HepG2 (cell line): ENCODE measurements around the gene FIS1. TPM values are rescaled to one million over a fixed set of nuclear protein-coding genes. Genes with fewer than 3 reads are reported as not detected.
A peak's percentile ranks its signal among the peaks of the same experiment; 100 is the strongest.

Experiments
- ARNT ChIP-seq: fragments of 450-650 bp; IDR thresholded peaks from 2 replicates; pipeline ENCODE4 v1.6.1; 2017
- ARNTL ChIP-seq: sonication (generic); formaldehyde crosslinking; IDR thresholded peaks from 2 replicates; pipeline ENCODE4 v1.4.0; 2020; ENCODE audit warnings: mild to moderate bottlenecking, missing genetic modification reagents
- ATF1 ChIP-seq: IDR thresholded peaks from 2 replicates; pipeline ENCODE4 v1.6.1; 2016; ENCODE audit warnings: mild to moderate bottlenecking, control low read depth
- ATF3 ChIP-seq: sonication (generic); formaldehyde crosslinking; IDR thresholded peaks from 2 replicates; pipeline ENCODE4 v1.4.0; 2020; ENCODE audit warnings: missing genetic modification reagents
- DNMT3B ChIP-seq: conservative IDR thresholded peaks from 2 replicates; pipeline ENCODE4 v1.6.1; 2016; ENCODE audit warnings: missing biosample characterization, control low read depth
- EZH2 ChIP-seq: conservative IDR thresholded peaks from 2 replicates; pipeline ENCODE4 v1.6.1; 2012; ENCODE audit warnings: mild to moderate bottlenecking, low read depth, low read length, moderate library complexity
- GTF2F1 ChIP-seq: fragments of 150-350 bp; IDR thresholded peaks from 2 replicates; pipeline ENCODE4 v1.6.1; 2014; ENCODE audit warnings: low read length
- ISX ChIP-seq: sonication (generic); formaldehyde crosslinking; conservative IDR thresholded peaks from 2 replicates; pipeline ENCODE4 v1.5.0; 2020; ENCODE audit warnings: missing genetic modification reagents
- KDM1A ChIP-seq: IDR thresholded peaks from 2 replicates; pipeline ENCODE4 v1.6.1; 2016; ENCODE audit warnings: missing compliant biosample characterization
- KDM2A ChIP-seq: sonication (generic); formaldehyde crosslinking; IDR thresholded peaks from 2 replicates; pipeline ENCODE4 v1.4.0; 2020; ENCODE audit warnings: low read depth, missing genetic modification reagents, borderline replicate concordance
- MEF2D ChIP-seq: sonication (generic); formaldehyde crosslinking; IDR thresholded peaks from 2 replicates; pipeline ENCODE4 v1.5.1; 2020; ENCODE audit warnings: mild to moderate bottlenecking, missing genetic modification reagents
- NFKB2 ChIP-seq: sonication (generic); formaldehyde crosslinking; IDR thresholded peaks from 2 replicates; pipeline ENCODE4 v1.4.0; 2020; ENCODE audit warnings: missing genetic modification reagents, borderline replicate concordance
- NPAS2 ChIP-seq: sonication (generic); formaldehyde crosslinking; IDR thresholded peaks from 2 replicates; pipeline ENCODE4 v1.8.0; 2022; ENCODE audit warnings: mild to moderate bottlenecking, missing genetic modification reagents, borderline replicate concordance
- THAP7 ChIP-seq: sonication (generic); formaldehyde crosslinking; IDR thresholded peaks from 2 replicates; pipeline ENCODE4 v1.8.1; 2023; ENCODE audit warnings: mild to moderate bottlenecking, missing genetic modification reagents
- TMF1 ChIP-seq: sonication (generic); formaldehyde crosslinking; IDR thresholded peaks from 2 replicates; pipeline ENCODE4 v1.8.1; 2022; ENCODE audit warnings: low read depth, missing genetic modification reagents
- ZBTB8A ChIP-seq: sonication (generic); formaldehyde crosslinking; IDR thresholded peaks from 2 replicates; pipeline ENCODE4 v1.4.0; 2020; ENCODE audit warnings: mild to moderate bottlenecking, low read depth, missing genetic modification reagents, borderline replicate concordance
- ZC3H13 ChIP-seq: sonication (generic); formaldehyde crosslinking; IDR thresholded peaks from 2 replicates; pipeline ENCODE4 v1.8.1; 2023; ENCODE audit warnings: mild to moderate bottlenecking, missing genetic modification reagents, moderate library complexity
- ZNF101 ChIP-seq: sonication (generic); formaldehyde crosslinking; IDR thresholded peaks from 2 replicates; pipeline ENCODE4 v1.4.0; 2020; ENCODE audit warnings: mild to moderate bottlenecking, low read depth, missing genetic modification reagents, borderline replicate concordance
- ZNF331 ChIP-seq: sonication (generic); formaldehyde crosslinking; IDR thresholded peaks from 2 replicates; pipeline ENCODE4 v1.4.0; 2020; ENCODE audit warnings: missing genetic modification reagents
- ZNF362 ChIP-seq: sonication (generic); formaldehyde crosslinking; IDR thresholded peaks from 2 replicates; pipeline ENCODE4 v1.4.0; 2020; ENCODE audit warnings: missing genetic modification reagents, mild to moderate bottlenecking, borderline replicate concordance
- ZNF44 ChIP-seq: sonication (generic); formaldehyde crosslinking; IDR thresholded peaks from 2 replicates; pipeline ENCODE4 v1.5.1; 2020; ENCODE audit warnings: mild to moderate bottlenecking, missing genetic modification reagents
- ZNF547 ChIP-seq: sonication (generic); formaldehyde crosslinking; IDR thresholded peaks from 2 replicates; pipeline ENCODE4 v1.5.1; 2020; ENCODE audit warnings: mild to moderate bottlenecking, missing genetic modification reagents
- ZNF703 ChIP-seq: sonication (generic); formaldehyde crosslinking; IDR thresholded peaks from 2 replicates; pipeline ENCODE4 v1.5.1; 2020; ENCODE audit warnings: missing genetic modification reagents, mild to moderate bottlenecking, moderate library complexity, borderline replicate concordance
- ZNF850 ChIP-seq: sonication (generic); formaldehyde crosslinking; conservative IDR thresholded peaks from 2 replicates; pipeline ENCODE4 v1.9.0; 2021; ENCODE audit warnings: mild to moderate bottlenecking, missing genetic modification reagents
- polyA plus RNA-seq, 8 experiments: library from polyadenylated mRNA; depleted of rRNA in 3 of 8; stranded (reverse) in 7 of 8; unstranded in 1 of 8; fragments of >200 nt; fragmentation: Illumina TruSeq in 4 of 8; extraction: Trizol in 4 of 8; gene quantifications; 2 replicates each; pipeline versions ENCODE4 v1.2.1 to v1.2.3, GENCODE V29; 2011 to 2016; ENCODE audit warnings: low read depth in 4 of 8, missing spikeins in 1 of 8, mixed read lengths in 1 of 8; ENCODE audit not compliant: insufficient read depth in 1 of 8
- total RNA-seq, 5 experiments: library from RNA; depleted of rRNA; stranded (reverse); fragments of >200 nt; fragmentation: Illumina TruSeq; extraction: Trizol; gene quantifications; 2 replicates each; pipeline ENCODE4 v1.2.3, GENCODE V29; 2016; ENCODE audit warnings: low read depth in 1 of 5
- TF ChIP-seq, protein P1 (sequence below): sonication (generic); formaldehyde crosslinking; IDR thresholded peaks from 2 replicates; pipeline ENCODE4 v1.4.0; 2020; ENCODE audit warnings: missing genetic modification reagents
- TF ChIP-seq, protein P2 (sequence below): sonication (generic); formaldehyde crosslinking; IDR thresholded peaks from 2 replicates; pipeline ENCODE4 v1.5.1; 2020; ENCODE audit warnings: missing genetic modification reagents, mild to moderate bottlenecking, borderline replicate concordance
- TF ChIP-seq, protein P3 (sequence below): sonication (generic); formaldehyde crosslinking; IDR thresholded peaks from 2 replicates; pipeline ENCODE4 v1.4.0; 2020; ENCODE audit warnings: mild to moderate bottlenecking, missing genetic modification reagents

Gene FIS1
- total and polyA plus RNA-seq, 2 of the 13 experiments (the other 11 are each of a cell fraction or from before 2014, with no cell fraction given) = 97.5 to 101 TPM

DNA sequence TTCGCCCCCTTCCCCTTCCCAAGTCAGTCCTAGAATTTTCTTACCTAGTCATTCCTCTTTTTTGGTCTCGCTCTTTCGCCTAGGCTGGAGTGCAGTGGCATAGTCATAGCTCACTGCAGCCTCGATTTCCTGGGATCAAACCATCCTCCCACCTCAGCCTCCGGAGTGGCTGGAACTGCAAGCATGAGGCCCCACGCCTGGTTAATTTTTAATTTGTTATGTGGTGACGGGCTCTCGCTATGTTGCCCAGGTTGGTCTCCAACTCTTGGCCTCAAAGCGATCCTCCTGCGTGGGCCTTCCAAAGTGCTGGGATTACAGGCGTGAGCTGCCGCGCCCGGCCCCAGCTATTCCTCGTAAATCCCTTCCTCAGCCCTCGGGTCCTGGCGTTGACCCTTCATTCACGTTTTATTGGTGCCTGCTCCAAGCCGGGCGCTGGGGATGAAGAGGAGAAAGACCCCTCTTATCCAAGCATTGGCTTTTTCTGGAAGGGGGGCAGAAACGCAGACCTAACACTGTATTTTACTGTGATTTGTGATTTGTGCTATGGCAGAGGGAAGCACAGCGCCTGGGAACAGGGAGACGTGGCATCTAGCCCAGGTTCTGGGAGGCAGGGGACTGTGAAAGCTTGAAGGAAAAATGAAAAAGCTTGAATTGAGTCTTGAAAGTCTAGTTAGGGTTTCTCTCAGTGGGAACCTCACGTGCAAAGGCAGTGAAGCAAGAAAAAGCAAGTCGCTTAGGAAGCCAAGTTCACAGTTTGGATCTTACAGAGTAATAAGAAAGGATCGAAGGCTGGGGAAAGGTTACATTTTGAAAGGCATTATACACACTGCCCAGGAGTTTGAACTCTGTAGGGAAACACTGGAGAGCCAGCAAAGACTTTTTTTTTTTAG is 26.4 kb downstream of the FIS1 start (continued):
- TF ChIP-seq EZH2 (no peak), ZNF44 (CRISPR knock-in tag) (no peak), TMF1 (no peak), ARNTL (no peak), ZBTB8A (CRISPR knock-in tag) (no peak), ISX (CRISPR knock-in tag) (no peak), ZC3H13 (no peak), MEF2D (CRISPR knock-in tag) (peak; percentile 38; the same call in 1 of the 2 replicates), ZNF101 (CRISPR knock-in tag) (no peak), ZNF703 (no peak), ATF1 (no peak), ZNF547 (CRISPR knock-in tag) (no peak; the same call in 1 of the 2 replicates), ZNF850 (CRISPR knock-in tag) (no peak), GTF2F1 (no peak), NPAS2 (CRISPR knock-in tag) (no peak), DNMT3B (CRISPR knock-in tag) (no peak), THAP7 (CRISPR knock-in tag) (no peak), KDM2A (peak; percentile 14; the same call in 1 of the 2 replicates), NFKB2 (no peak), ARNT (no peak), ZNF362 (CRISPR knock-in tag) (no peak), ATF3 (CRISPR knock-in tag) (no peak), ZNF331 (peak; percentile 47; the same call in 1 of the 2 replicates), KDM1A (CRISPR knock-in tag) (peak; percentile 81; the same call in 1 of the 2 replicates)
- TF ChIP-seq, protein P1, sequence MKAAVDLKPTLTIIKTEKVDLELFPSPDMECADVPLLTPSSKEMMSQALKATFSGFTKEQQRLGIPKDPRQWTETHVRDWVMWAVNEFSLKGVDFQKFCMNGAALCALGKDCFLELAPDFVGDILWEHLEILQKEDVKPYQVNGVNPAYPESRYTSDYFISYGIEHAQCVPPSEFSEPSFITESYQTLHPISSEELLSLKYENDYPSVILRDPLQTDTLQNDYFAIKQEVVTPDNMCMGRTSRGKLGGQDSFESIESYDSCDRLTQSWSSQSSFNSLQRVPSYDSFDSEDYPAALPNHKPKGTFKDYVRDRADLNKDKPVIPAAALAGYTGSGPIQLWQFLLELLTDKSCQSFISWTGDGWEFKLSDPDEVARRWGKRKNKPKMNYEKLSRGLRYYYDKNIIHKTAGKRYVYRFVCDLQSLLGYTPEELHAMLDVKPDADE (CRISPR knock-in tag) = no peak
- TF ChIP-seq, protein P2, sequence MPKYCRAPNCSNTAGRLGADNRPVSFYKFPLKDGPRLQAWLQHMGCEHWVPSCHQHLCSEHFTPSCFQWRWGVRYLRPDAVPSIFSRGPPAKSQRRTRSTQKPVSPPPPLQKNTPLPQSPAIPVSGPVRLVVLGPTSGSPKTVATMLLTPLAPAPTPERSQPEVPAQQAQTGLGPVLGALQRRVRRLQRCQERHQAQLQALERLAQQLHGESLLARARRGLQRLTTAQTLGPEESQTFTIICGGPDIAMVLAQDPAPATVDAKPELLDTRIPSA (CRISPR knock-in tag) = no peak
- TF ChIP-seq, protein P3, sequence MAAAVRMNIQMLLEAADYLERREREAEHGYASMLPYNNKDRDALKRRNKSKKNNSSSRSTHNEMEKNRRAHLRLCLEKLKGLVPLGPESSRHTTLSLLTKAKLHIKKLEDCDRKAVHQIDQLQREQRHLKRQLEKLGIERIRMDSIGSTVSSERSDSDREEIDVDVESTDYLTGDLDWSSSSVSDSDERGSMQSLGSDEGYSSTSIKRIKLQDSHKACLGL (CRISPR knock-in tag) = no peak
